ENCODE results near the gene CHAD.

- TF ChIP-seq CTCF (IDR thresholded peaks at IDR 0.05) (no peak), POLR2A (IDR thresholded peaks at IDR 0.05) (no peak)
Measured at GRCh38 chr17:50439008-50439407, 29.7 kb downstream of the CHAD start.

All from sigmoid colon (tissue), 3 donors.